AG04449 (cell line): ENCODE measurements around the gene UGT1A9.
A peak's percentile ranks its signal among the peaks of the same experiment; 100 is the strongest.
"Not testable (repeated sequence)": the region's sequence is repeated elsewhere in the genome, so short reads cannot be mapped to it uniquely, and the experiment has no call there.

Experiments used
- CTCF ChIA-PET: fragments of 350-600 bp; formaldehyde crosslinking; extraction: SDS; loops from one replicate; lab custom pipeline; 2021; ENCODE audit warnings: antibody characterized with exemption; lab: Yijun Ruan, JAX
- POLR2A ChIA-PET: fragments of 400-600, 350-600 bp; formaldehyde crosslinking; extraction: SDS; loops from one replicate; lab custom pipeline; 2020; ENCODE audit warnings: antibody characterized with exemption, inconsistent platforms; lab: Yijun Ruan, JAX
- DNase-seq: peaks from one replicate; pipeline ENCODE4 v3.0.0-alpha.2; 2010; ENCODE audit warnings: low read depth, low spot score
- H3K4me3 ChIP-seq: 2 replicates; pipeline ENCODE4 v1.5.1; 2011; ENCODE audit warnings: low read depth, mild to moderate bottlenecking, control low read depth, low read length
- TF ChIP-seq, protein P1 (sequence below): IDR thresholded peaks from one replicate; pipeline ENCODE4 v1.5.1; 2011; ENCODE audit warnings: mild to moderate bottlenecking, moderate library complexity, low read length, control low read depth, inconsistent platforms; ENCODE audit not compliant: insufficient read depth; ENCODE audit errors: missing control alignments

Gene UGT1A9

DNA sequence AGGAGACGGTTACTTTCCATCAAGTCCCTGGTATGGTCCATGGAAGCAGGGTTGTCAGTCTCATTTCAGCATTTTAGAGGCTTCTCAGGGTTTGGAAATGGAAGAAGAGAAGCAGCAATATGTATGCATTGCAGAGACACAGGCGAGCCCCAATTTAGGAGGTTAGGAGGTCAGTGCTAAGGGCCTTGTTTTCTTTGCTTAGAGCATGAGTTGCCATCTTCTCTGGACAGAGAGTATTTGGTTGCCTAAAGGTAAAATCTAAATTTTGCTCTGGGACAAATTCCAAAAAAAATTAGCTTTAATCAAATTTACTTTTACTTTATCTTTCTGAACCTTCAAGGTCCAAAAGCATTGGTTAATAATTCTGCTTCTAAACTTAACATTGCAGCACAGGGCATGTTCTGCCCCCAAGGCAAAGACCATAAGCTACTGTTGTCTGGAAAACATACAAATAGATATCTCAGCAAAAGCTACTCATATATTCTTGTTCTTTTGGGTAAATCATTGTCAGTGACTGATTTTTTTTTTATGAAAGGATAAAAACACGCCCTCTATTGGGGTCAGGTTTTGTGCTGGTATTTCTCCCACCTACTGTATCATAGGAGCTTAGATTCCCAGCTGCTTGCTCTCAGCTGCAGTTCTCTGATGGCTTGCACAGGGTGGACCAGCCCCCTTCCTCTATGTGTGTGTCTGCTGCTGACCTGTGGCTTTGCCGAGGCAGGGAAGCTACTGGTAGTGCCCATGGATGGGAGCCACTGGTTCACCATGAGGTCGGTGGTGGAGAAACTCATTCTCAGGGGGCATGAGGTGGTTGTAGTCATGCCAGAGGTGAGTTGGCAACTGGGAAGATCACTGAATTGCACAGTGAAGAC lies at the start of gene UGT1A9:
TSS of gene UGT1A9 (plus strand) at position 609 of the 872 bp plus-strand sequence. CDS start at position 646, 37 bp downstream.
- H3K4me3 ChIP-seq = no peak within 1 kb of the TSS
- TF ChIP-seq, protein P1, sequence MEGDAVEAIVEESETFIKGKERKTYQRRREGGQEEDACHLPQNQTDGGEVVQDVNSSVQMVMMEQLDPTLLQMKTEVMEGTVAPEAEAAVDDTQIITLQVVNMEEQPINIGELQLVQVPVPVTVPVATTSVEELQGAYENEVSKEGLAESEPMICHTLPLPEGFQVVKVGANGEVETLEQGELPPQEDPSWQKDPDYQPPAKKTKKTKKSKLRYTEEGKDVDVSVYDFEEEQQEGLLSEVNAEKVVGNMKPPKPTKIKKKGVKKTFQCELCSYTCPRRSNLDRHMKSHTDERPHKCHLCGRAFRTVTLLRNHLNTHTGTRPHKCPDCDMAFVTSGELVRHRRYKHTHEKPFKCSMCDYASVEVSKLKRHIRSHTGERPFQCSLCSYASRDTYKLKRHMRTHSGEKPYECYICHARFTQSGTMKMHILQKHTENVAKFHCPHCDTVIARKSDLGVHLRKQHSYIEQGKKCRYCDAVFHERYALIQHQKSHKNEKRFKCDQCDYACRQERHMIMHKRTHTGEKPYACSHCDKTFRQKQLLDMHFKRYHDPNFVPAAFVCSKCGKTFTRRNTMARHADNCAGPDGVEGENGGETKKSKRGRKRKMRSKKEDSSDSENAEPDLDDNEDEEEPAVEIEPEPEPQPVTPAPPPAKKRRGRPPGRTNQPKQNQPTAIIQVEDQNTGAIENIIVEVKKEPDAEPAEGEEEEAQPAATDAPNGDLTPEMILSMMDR = no peak
- no peak for DNase-seq
- POLR2A ChIA-PET = no interaction called here
- CTCF ChIA-PET = no interaction called here

DNA sequence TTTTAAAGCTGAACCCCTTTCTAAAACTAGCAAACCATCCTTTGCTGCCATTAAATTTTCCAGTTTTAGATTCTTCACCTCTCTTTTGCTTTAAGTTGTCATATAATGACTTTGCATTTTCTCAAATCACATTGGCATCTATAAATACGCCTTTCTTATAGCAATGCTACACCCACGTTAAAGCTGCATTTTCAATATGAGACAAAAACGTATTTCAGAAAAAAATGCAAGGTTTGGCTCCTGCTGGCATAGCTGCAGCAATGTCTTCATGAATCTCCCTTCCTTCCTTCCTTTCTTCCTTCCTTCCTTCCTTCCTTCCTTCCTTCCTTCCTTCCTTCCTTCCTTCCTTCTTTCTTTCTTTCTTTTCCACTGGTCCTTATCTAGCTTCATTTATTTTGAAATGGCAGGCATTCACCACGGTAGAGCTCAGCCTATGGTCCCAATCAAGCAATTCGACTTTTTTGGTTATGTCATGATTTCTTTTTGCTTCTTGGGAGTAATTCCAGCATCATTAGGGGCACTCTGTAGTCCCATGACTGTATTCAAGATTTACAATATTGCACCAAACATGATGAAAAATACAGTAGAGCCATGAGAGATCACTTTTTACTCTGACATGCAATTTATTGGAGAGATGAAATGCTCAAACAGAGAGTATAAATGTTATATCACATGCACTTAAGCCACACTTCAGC lies 44.2 kb upstream of the UGT1A9 start:
- POLR2A ChIA-PET = no interaction called here
- TF ChIP-seq, protein P1 = no peak
- no peak for DNase-seq
- no peak overlapping the region for H3K4me3 ChIP-seq
- CTCF ChIA-PET = no interaction called here

DNA sequence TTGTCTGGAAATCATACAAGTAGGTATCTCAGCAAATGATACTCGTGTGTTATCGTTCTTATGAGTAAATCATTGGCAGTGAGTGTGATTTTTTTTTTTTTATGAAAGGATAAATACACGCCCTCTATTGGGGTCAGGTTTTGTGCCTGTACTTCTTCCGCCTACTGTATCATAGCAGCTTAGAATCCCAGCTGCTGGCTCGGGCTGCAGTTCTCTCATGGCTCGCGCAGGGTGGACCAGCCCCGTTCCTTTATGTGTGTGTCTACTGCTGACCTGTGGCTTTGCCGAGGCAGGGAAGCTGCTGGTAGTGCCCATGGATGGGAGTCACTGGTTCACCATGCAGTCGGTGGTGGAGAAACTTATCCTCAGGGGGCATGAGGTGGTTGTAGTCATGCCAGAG lies 35.4 kb upstream of the UGT1A9 start, which contains the start of gene UGT1A10:
TSS of gene UGT1A10 (plus strand) at position 143 of the 400 bp plus-strand sequence. CDS start at position 218, 75 bp downstream.
- CTCF ChIA-PET, DNase-seq, POLR2A ChIA-PET, H3K4me3 ChIP-seq: not testable (repeated sequence)

DNA sequence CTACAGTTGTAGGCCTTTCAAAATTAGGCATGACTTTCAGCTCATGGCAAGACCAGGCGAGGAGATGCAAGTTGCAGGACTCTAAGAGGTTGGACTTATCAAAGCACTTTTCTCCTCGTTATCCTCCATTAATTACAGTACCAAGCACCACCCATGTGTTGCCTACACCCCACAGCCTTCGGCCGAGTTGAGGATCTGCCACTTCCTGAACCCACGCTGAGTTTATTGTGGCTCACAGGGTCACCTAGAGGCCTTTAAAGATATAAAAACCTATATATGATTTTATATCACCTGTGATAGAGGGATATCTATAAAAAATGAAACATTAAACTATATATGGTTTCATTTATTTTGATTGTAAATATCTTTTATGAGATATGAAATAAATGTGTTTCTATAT lies 32.9 kb upstream of the UGT1A9 start:
- TF ChIP-seq, protein P1 = no peak
- CTCF ChIA-PET = no interaction called here
- no peak for DNase-seq
- H3K4me3 ChIP-seq = no peak overlapping the region
- POLR2A ChIA-PET = no interaction called here

DNA sequence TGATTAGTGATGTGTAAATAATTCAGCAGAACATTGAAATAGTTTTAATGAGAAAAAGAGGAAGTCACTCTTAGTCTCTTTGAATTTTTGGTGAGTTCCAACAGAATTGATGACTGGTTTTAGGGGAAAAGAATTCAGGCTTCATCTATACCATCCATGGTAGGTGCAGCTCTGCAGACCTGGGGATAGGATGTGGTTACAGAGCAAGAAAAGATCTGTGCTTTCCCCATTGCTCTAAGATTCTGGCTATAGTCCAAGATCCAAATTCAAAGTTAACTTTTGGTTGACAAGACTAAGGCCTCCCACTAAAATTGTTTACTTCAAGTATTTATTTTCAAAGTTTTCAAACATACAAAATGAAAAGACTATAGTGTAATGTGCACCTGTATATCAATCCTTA lies 31.8 kb upstream of the UGT1A9 start:
- no peak overlapping the region for H3K4me3 ChIP-seq
- CTCF ChIA-PET = no interaction called here
- TF ChIP-seq, protein P1 = no peak
- no peak for DNase-seq
- POLR2A ChIA-PET = no interaction called here

DNA sequence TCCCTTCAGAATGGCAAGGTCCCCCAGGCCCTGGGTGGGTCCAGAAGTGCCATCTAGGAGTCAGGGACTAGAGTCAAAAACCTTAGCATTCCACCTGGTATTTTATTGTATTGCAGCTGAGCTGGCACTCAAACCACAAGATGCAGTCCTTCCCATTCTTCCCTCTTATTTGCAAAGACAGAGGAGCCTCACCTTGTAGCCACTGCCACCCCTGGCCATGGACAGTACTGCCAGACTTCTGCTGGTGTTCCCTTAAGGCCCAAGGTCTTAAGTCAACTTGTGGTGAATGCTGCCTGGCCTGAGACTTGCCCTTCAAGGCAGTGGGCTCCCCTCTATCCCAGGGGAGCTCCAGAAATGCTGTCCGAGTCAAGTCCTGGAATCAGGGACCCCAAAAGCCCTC lies 28.6 kb upstream of the UGT1A9 start:
- no peak for DNase-seq
- ChIA-PET POLR2A (no interaction called here), CTCF (no interaction called here)
- TF ChIP-seq, protein P1 = peak; percentile 9
- no peak overlapping the region for H3K4me3 ChIP-seq

DNA sequence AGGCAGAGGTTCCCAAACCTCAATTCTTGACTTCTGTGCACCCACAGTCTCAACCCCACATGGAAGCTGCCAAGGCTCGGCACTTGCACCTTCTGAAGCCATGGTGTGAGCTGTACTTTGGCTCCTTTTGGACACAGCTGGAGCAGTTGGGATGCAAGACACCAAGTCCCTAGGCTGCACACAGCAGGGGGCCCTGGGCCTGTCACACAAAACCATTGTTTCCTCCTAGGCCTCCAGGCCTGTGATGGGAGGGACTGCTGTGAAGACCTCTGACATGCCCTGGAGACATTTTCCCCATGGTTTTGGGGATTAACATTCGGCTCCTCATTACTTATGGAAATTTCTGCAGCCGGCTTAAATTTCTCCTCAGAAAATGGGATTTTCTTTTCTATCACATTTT lies 25.7 kb upstream of the UGT1A9 start:
- H3K4me3 ChIP-seq, DNase-seq, POLR2A ChIA-PET, CTCF ChIA-PET: not testable (repeated sequence)
